ENCODE results near the gene ST3GAL5.

The ST3GAL5 gene

GRCh38 chr2:85802354-85803103 lies 86.3 kb downstream of the ST3GAL5 start:
- no peak for DNase-seq

GRCh38 chr2:85801871-85802270 lies 86.9 kb downstream of the ST3GAL5 start:
- no peak for DNase-seq

- no peak for DNase-seq
Observed at GRCh38 chr2:85800586-85800985, 88.2 kb downstream of the ST3GAL5 start.

- DNase-seq: no peak
Observed at GRCh38 chr2:85799215-85799956, 89.4 kb downstream of the ST3GAL5 start.

- no peak for DNase-seq
Observed at GRCh38 chr2:85797921-85798320, 90.9 kb downstream of the ST3GAL5 start.

- DNase-seq: no peak
Observed at GRCh38 chr2:85797263-85797660, 91.5 kb downstream of the ST3GAL5 start.

GRCh38 chr2:85796341-85797262 lies 92.2 kb downstream of the ST3GAL5 start:
- no peak for DNase-seq

- no peak for DNase-seq
Observed at GRCh38 chr2:85796046-85796340, 92.8 kb downstream of the ST3GAL5 start.

- DNase-seq: no peak
Observed at GRCh38 chr2:85795331-85796045, 93.3 kb downstream of the ST3GAL5 start.

GRCh38 chr2:85794491-85795121 lies 94.2 kb downstream of the ST3GAL5 start:
- DNase-seq: no peak

GRCh38 chr2:85794038-85794441 lies 94.8 kb downstream of the ST3GAL5 start:
- no peak for DNase-seq

- no peak for DNase-seq
Observed at GRCh38 chr2:85793584-85793983, 95.2 kb downstream of the ST3GAL5 start.

GRCh38 chr2:85792783-85793441 lies 95.9 kb downstream of the ST3GAL5 start:
- no peak for DNase-seq

GRCh38 chr2:85791704-85792565 lies 96.9 kb downstream of the ST3GAL5 start:
- DNase-seq: no peak

GRCh38 chr2:85790499-85791188 lies 98.1 kb downstream of the ST3GAL5 start:
- no peak for DNase-seq

GRCh38 chr2:85790032-85790431 lies 98.8 kb downstream of the ST3GAL5 start:
- DNase-seq: no peak

- DNase-seq: no peak
Observed at GRCh38 chr2:85789271-85789670, 99.5 kb downstream of the ST3GAL5 start.

GRCh38 chr2:85788603-85789002 lies 100.2 kb downstream of the ST3GAL5 start:
- no peak for DNase-seq

- DNase-seq: no peak
Observed at GRCh38 chr2:85787981-85788340, 100.8 kb downstream of the ST3GAL5 start.

GRCh38 chr2:85787282-85787980 lies 101.4 kb downstream of the ST3GAL5 start:
- no peak for DNase-seq

Measured in activated CD4-positive, alpha-beta T cell treated with anti-CD3 and anti-CD28 coated beads for 1 hour (primary cell).